GM21576 (cell line): ENCODE data around the gene CLCN3.
"Not testable (repeated sequence)": the region's sequence is repeated elsewhere in the genome, so short reads cannot be mapped to it uniquely, and the experiment has no call there.

Experiments used
- ATAC-seq: cut with Tn5 transposase; IDR thresholded peaks from one replicate; pipeline ENCODE4 v1.9.1; 2021; ENCODE audit warnings: mild to moderate bottlenecking, moderate library complexity; ENCODE audit not compliant: unreplicated experiment

Gene CLCN3

GRCh38 chr4:169617306-169617705 is 3.1 kb upstream of the CLCN3 start:
- no peak for ATAC-seq

- ATAC-seq, result no peak
Observed at GRCh38 chr4:169618286-169618685, 2.1 kb upstream of the CLCN3 start.

DNA sequence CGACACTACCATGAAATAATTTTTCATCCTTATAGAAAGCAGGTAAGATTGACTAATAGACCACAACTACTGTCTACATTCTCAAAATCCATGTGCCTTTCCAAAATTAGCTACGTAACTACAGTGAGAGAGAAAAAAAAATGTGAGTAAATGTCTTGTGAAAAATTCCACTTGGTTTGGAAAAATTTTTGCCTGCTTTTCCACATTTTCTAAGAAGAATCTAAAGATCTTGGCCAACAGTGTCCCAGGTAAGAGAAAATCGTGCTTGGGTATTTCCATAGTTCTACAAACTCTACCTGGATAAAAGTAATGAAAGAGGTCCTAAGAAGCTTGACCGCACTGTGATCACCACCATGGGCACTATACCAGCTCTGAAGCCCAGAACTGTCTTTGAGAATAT is 1.4 kb upstream of the CLCN3 start:
- no peak for ATAC-seq

DNA sequence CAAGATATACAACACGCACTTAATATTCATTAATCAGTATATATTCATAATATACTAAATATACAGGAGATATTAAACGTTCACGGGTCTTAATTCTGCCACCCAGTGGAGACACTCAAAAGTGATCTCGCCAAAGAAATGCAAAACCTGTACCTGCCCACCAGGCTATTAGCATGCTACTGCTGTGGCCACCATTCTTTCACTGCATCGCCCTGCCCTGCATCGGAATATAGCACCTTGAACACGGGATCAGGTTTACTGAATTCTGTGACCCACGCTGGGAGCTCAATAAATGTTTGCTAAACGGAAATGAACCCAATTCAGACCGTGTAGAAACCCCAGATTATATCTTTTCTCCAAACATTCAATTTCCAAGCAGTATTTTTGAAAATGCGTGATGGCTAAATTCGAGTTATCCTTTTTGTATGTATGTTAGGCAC is 840 bp upstream of the CLCN3 start:
- peak; percentile 41 for ATAC-seq

DNA sequence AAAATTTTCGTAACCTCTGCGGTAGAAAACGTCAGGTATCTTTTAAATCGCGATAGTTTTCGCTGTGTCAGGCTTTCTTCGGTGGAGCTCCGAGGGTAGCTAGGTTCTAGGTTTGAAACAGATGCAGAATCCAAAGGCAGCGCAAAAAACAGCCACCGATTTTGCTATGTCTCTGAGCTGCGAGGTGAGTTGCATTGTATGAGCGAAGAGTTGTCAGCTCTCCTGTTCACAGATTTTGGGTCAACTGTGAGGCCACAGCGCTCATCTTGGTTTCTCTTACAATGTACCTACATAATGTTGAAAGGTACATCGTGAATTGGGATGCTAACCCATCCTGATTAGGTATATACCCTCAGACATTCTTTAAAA is 486 bp downstream of the CLCN3 start:
- no peak for ATAC-seq

DNA sequence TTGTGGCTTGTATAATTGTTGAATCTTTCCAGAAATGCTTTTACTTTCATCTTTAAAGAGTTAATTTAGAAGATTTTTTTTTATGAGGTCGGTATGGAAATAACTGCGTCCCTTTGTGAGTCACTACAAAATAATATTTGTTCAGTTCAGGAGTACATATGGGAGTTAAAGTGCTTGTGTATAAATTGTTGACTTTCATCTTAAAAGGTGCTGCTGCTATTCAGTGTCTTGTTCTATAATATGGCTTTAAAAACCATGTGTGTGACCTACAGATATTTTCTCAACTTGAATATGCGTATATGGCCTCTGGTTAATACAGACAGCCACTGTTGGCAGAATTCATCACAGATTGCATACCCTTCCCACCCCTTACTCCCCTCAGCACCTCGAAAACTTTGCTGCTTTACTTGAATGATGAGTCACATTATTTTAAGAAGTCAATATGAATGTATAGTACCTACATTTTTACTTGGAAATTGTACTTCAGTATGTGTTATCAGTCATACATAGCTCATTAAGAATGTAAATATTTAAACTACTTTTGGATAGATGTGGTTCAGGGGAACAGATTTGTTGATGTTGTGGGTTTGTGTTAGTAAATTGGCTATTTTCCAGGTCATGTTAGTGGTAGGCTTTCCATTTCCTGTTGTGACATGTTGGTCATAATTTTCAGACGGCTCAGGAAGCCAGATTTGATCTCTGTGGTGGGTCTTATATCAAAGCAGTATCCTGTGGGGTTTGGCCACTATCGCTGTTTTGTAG is 1.5 kb downstream of the CLCN3 start:
- no peak for ATAC-seq

DNA sequence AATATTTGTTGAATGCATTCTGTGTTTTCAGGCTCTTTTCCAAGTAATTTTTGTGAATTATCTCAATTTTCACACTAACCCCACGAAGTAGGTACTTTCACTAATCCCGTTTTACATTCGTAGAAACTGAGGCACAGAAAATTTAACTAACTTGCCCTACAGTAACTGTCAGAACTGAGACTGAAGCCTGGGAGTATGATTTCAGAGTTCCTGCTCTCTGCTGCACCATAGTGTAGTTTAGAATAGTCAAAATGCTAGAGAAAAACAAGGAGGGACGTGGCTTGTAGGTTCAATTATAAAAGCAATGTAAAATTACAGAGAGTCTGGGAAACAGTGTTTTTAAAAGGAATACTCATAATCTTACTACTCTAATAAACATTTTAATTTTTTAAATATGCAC is 2.2 kb downstream of the CLCN3 start:
- ATAC-seq, result no peak

- ATAC-seq, result not testable (repeated sequence)
Observed at GRCh38 chr4:169624012-169624411, 3.6 kb downstream of the CLCN3 start.

DNA sequence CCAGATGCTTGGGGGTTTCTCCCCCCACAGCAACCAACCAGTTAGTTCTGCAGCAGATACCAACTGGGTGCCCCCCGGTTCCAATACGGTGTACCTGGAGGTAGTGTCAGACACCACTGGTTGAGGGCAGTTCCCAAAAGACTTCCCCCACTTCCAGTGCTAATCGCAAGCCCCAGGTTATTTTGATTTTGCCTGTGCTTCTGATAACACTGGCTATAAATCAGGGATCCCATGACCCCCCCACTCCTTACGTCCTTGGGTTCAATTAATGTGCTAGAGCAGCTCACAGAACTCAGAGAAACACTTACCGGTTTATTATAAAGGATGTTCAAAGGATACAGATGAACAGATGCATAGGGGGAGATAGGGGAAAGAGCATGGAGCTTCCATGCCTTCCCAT is 5.5 kb downstream of the CLCN3 start:
- ATAC-seq, result no peak

GRCh38 chr4:169626331-169627282 is 6.2 kb downstream of the CLCN3 start:
- no peak for ATAC-seq

GRCh38 chr4:169627307-169627706 is 6.9 kb downstream of the CLCN3 start:
- no peak for ATAC-seq

DNA sequence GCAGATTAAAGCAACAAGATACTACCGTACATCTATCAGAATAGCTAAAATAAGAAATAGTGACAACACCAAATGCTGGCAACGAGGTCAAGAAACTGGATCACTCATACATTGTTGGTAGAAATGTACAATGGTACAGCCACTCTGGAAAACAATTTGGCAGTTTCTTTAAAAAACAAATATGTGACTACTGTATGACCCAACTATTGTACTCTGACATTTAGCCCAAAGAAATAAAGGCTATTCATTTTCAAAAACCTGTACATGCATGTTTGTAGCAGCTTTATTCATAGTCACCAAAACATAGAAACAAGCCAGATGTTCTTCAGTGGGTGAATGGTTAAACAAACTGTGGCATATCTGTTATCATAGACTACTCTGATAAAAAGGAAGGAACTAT is 8.2 kb downstream of the CLCN3 start:
- no peak for ATAC-seq

GRCh38 chr4:169630069-169630468 is 9.7 kb downstream of the CLCN3 start:
- ATAC-seq, result no peak

DNA sequence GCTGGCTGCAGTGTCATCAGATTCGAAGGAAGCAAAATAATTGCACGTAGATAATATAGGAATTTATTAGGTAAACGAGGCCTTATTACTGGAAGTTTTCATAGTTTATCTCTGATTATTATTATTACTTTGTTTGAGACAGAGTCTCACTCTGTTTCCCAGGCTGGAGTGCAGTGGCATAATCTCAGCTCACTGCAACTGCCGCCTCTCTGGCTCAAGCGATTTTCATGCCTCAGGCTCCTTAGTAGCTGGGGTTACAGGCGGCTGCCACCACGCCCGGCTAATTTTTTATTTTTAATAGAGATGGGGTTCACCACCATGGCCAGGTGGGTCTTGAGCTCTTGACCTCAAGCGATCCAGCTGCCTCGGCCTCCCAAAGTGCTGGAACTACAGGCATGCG is 12.5 kb downstream of the CLCN3 start:
- ATAC-seq, result no peak

DNA sequence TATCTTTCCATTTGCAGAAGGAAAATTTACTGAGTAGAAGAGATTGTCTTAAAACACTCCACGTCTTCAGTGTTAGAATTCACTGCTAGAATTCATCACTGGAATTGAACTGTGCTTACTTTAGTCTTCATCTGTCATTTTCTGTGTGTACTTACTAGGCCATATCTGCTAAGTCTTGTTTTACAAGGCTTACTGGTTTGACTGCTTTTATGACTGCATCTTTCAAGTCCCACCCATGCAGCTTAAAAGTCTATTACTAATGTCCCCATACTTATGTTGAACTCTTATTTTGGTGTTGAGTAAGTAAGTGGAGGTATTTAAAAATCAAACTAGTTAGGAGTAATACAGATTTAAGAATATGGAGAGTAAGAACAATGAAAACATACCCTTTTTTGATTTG is 14.6 kb downstream of the CLCN3 start:
- ATAC-seq, result no peak

DNA sequence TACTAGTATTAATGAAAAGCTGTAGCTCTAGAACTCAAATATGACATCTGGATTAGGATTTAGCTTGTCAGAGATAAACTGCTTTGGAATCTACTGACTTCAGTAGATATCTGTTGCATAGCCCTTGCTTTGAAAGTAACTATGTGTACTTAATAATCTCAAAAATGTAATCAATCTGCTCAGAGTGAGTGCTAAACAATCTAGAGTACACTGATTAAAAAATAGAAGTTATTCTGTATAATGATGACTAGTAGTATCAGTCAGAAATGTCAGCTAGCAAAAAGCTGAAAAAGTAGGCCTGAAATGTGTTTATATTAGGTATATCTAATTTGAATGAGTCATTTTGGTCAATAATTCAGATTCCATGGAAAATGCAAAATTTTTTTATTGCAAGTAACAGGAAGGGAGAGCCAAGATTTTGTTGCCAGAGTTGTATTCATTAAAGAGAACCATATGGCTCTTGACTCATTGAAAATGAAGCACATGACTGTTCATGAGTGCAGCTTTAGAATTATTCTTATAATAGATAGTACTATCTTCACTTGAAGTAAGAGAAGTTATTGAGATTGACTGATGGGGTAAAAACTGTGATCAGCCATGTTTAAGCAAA is 20.0 kb downstream of the CLCN3 start:
- no peak for ATAC-seq

DNA sequence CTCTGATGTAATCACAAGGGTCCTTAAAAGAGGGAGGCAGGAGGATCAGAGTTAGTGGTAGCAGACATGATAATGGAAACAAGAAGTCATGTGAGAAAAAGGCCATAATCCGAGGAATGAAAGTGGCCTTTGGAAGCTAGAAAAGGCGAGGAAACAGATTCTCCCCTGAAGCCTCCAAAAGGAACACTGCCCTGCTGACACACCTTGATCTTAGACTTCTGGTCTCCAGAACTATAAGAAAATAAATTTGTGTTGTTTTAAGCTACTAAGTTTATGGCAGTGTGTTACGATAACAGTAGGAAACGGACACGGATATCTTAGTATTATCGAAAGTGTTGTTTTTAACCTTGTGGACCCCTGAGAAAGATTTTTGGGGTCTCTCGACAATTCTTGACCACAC is 24.4 kb downstream of the CLCN3 start:
- ATAC-seq, result no peak

- no peak for ATAC-seq
Observed at GRCh38 chr4:169645627-169646026, 25.2 kb downstream of the CLCN3 start.

DNA sequence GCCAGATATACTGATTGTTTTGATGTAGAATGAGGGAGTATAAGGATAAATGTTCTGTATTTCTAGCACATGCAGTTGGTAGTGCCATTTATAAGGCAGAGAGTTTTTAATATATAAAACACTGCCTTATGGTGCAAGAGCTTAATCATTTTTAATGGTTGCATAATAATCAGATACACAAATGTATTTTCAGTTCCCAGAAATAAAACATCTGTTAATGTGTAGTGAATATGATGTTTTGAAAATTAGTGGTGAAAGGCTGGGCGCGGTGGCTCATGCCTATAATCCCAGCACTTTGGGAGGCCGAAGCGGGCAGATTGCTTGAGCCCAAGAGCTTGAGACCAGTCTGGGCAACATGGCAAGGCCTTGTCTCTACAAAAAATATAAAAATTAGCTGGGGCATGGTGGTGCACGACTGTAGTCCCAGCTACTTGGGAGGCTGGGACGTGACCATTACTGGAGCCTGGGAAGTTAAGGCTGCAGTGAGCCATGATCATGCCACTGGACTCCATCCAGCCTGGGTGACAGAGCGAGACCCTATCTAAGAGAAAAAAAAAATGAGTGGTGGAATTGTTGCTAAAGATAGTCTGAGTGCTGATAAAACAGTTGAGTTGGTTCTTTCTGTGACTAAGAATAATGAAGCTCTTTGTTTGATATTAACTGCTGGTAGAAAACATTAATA is 29.3 kb downstream of the CLCN3 start:
- no peak for ATAC-seq

- no peak for ATAC-seq
Observed at GRCh38 chr4:169650227-169650936, 30.0 kb downstream of the CLCN3 start.
